Epithelial cell of esophagus (primary cell): ENCODE results near the gene RAB13.
"Not testable (repeated sequence)": the region's sequence is repeated elsewhere in the genome, so short reads cannot be mapped to it uniquely, and the experiment has no call there.

Source experiments
- DNase-seq: peaks from one replicate; pipeline ENCODE4 v3.0.0; 2010; ENCODE audit warnings: low read depth
- H3K4me3 ChIP-seq: 2 replicates; pipeline ENCODE4 v1.5.1; 2011; ENCODE audit warnings: mild to moderate bottlenecking, low read length, control low read depth
- CTCF ChIP-seq: IDR thresholded peaks from 2 replicates; pipeline ENCODE4 v1.5.1; 2011; ENCODE audit warnings: low read depth, mild to moderate bottlenecking, low read length, control low read depth, inconsistent platforms; ENCODE audit not compliant: insufficient read depth; ENCODE audit errors: missing control alignments

The RAB13 gene

DNA sequence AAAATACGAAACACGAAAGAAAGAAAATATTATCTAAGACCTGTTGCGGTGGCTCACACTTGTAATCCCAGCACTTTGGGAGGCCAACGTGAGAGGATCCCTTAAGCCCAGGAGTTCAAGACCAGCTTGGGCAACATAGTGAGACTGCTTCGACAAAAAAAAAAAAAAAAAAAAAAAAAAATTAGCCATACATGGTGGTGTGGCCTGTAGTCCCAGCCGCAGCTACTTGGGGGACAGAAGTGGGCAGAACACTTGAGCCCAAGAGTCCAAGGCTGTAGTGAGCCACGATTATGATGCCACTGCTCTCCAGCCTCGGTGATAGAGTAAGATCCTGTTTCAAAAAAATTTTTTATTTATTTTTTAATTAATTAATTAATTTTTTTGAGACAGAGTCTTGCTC lies 1.5 kb upstream of the RAB13 start:
- no peak for DNase-seq
- no peak for TF ChIP-seq CTCF
- H3K4me3 ChIP-seq = no peak overlapping the region

DNA sequence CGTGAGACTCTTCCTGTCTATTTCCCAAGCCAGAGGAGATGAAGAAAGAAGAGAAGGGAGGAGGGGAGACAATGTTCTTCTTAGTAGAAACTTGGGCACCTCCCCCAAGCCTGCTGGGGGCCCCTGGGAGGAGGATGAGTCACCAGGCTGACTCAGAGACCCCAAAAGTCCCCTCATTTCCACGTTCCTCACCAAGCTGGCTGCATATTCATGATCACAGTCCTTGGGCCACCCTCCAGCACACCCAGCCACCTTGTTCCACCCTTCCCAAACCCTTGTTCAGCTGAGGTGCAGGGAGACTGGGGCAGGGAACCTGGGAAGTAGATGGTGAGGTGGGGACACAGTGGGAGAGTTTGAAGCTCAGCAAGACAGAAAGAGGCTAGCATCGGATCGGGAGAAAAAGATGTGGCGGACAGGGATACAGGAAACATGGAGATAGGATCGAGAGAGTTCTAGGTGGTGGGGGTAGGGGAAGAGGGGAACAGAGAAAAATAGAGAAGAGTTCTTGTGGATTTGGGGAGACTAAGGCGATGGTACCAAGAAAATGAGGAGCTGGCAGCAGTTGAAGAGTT lies 712 bp downstream of the RAB13 start:
- DNase-seq = no peak
- peak overlapping the region; percentile 63 for H3K4me3 ChIP-seq
- no peak for TF ChIP-seq CTCF

DNA sequence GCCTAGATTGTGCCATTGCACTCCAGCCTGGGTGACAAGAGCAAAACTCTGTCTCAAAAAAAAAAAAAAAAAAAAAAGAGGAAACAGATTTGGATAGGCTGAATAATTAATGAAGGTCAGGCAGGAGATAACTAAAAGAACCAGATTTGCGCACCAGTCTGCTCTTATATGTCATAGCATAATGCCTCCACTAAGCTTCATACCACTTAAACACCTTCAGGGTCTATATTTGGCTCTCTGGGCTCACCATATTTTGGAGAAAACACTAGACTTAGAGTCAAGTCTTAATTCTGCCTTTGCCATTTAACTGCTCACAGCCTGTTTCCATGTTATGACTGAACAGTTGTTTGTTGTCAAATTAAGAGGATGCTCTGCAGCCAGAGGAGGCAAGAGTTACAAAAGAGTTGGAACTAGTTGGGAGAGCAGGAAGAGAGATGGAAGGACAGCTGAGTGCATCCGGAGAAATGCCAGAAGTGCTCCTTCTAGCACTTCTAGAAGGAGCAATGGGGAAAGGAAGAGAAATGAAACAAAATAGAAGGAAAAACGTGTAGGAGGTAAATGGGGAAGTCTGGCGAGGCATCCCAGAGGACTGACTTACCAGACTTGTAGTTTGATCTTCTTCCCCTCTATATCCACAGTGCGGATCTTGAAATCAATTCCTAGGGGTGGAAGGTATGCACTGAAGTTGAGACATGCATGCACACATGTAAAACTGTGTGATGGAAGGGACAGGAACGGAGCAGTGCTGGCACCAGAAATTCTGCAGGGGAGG lies 1.8 kb downstream of the RAB13 start:
- TF ChIP-seq CTCF = no peak
- H3K4me3 ChIP-seq = no peak overlapping the region
- no peak for DNase-seq

- not testable (repeated sequence) for DNase-seq, H3K4me3 ChIP-seq
Measured at GRCh38 chr1:153981735-153982134, 4.4 kb downstream of the RAB13 start.

- not testable (repeated sequence) for H3K4me3 ChIP-seq, DNase-seq
Measured at GRCh38 chr1:153979091-153979490, 7.0 kb downstream of the RAB13 start.

DNA sequence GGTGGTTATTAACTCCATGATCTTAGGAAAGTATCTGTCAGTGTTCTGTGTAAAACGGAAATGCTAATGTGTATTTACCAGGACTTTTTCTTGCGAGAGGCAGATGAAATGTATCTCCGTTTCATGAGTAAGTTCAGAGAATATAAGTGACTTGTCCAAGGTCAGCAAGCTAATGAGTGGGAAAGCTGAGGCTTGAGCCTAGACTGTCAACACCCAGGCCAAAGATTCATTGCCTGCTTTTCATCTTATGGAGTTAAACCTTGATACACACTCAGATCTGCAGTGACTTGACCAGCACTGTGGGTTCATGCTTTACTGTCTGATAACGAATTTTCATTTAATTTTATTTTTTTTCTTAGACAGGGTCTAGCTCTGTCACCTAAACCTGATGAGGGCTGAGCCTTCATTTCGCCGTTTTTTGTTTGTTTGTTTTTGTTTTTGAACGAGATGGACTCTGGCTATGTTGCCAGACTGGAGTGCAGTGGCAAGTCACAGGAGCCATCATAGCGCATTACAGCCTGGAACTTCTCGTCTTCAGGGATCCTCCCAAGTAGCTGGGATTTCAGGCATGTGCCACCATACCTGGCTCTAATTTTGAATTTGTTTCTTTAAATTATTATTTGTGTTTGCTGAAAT lies 7.7 kb downstream of the RAB13 start:
- TF ChIP-seq CTCF = no peak
- peak overlapping the region; percentile 96 for H3K4me3 ChIP-seq
- no peak for DNase-seq

GRCh38 chr1:153977250-153978240 lies 8.6 kb downstream of the RAB13 start, which contains the start of gene JTB:
Gene JTB (minus strand): TSS chr1:153977674. CDS start chr1:153977252, 422 bp downstream.
- DNase-seq = peak; percentile 88
- no peak for TF ChIP-seq CTCF
- H3K4me3 ChIP-seq = peak within 1 kb of the TSS; percentile 96
